Trophoblast cell (in vitro differentiated cells and primary cell): Measurements from ENCODE around the gene KIF7.

ENCODE experiments used
- DNase-seq, 2 donors: peaks; one replicate each; pipeline ENCODE4 v3.0.0-alpha.2; 2016
- H2AFZ ChIP-seq: 2 replicates; pipeline ENCODE4 v1.6.1; 2013; ENCODE audit warnings: low read length, moderate library complexity, mild to moderate bottlenecking; ENCODE audit not compliant: insufficient read depth, poor library complexity
- H2AK5ac ChIP-seq: 2 replicates; pipeline ENCODE4 v1.6.1; 2013; ENCODE audit warnings: mild to moderate bottlenecking, low read length
- H2BK120ac ChIP-seq: 2 replicates; pipeline ENCODE4 v1.6.1; 2013; ENCODE audit warnings: low read length, mild to moderate bottlenecking, moderate library complexity; ENCODE audit not compliant: insufficient read depth, poor library complexity
- H2BK12ac ChIP-seq: 2 replicates; pipeline ENCODE4 v1.6.1; 2013; ENCODE audit warnings: mild to moderate bottlenecking, low read length, moderate library complexity
- H2BK5ac ChIP-seq: 2 replicates; pipeline ENCODE4 v1.6.1; 2013; ENCODE audit warnings: low read length, low read depth, moderate library complexity, mild to moderate bottlenecking; ENCODE audit not compliant: poor library complexity
- H3K14ac ChIP-seq: 2 replicates; pipeline ENCODE4 v1.6.1; 2013; ENCODE audit warnings: mild to moderate bottlenecking, low read length
- H3K18ac ChIP-seq: 2 replicates; pipeline ENCODE4 v1.6.1; 2013; ENCODE audit warnings: mild to moderate bottlenecking, low read length
- H3K23ac ChIP-seq: 2 replicates; pipeline ENCODE4 v1.6.1; 2013; ENCODE audit warnings: low read length
- H3K27ac ChIP-seq: 2 replicates; pipeline ENCODE4 v1.5.1; 2013; ENCODE audit warnings: low read depth, mild to moderate bottlenecking, inconsistent platforms, low read length, moderate library complexity
- H3K27me3 ChIP-seq: 2 replicates; pipeline ENCODE4 v1.6.1; 2013; ENCODE audit warnings: inconsistent platforms, mild to moderate bottlenecking, low read length, moderate library complexity; ENCODE audit not compliant: insufficient read depth
- H3K36me3 ChIP-seq, 2 experiments: 1 replicate in 1 of 2; 2 replicates in 1 of 2; pipeline ENCODE4 v1.6.1; 2013; ENCODE audit warnings: low read length in 2 of 2, mild to moderate bottlenecking in 2 of 2, moderate library complexity in 1 of 2; ENCODE audit not compliant: insufficient read depth in 2 of 2, control insufficient read depth in 1 of 2
- H3K4ac ChIP-seq: 2 replicates; pipeline ENCODE4 v1.6.1; 2013; ENCODE audit warnings: low read depth, mild to moderate bottlenecking, low read length, moderate library complexity
- H3K4me1 ChIP-seq, 2 experiments: 1 replicate in 1 of 2; 2 replicates in 1 of 2; pipeline ENCODE4 v1.6.1; 2013; ENCODE audit warnings: low read length in 2 of 2, mild to moderate bottlenecking in 2 of 2, moderate library complexity in 1 of 2; ENCODE audit not compliant: insufficient read depth in 2 of 2, control insufficient read depth in 1 of 2
- H3K4me2 ChIP-seq: 2 replicates; pipeline ENCODE4 v1.6.1; 2013; ENCODE audit warnings: inconsistent platforms, mild to moderate bottlenecking, low read length, moderate library complexity
- H3K4me3 ChIP-seq: 2 replicates; pipeline ENCODE4 v1.5.1; 2013; ENCODE audit warnings: mild to moderate bottlenecking, low read depth, low read length, inconsistent platforms
- H3K79me1 ChIP-seq: one replicate; pipeline ENCODE4 v1.6.1; 2013; ENCODE audit warnings: low read length
- H3K79me2 ChIP-seq: 2 replicates; pipeline ENCODE4 v1.6.1; 2013; ENCODE audit warnings: low read length, mild to moderate bottlenecking; ENCODE audit not compliant: control insufficient read depth, insufficient read depth, poor library complexity
- H3K9ac ChIP-seq: 2 replicates; pipeline ENCODE4 v1.6.1; 2013; ENCODE audit warnings: mild to moderate bottlenecking, low read length
- H3K9me3 ChIP-seq: 2 replicates; pipeline ENCODE4 v1.6.1; 2013; ENCODE audit warnings: low read depth, mild to moderate bottlenecking, control low read depth, inconsistent platforms, low read length; ENCODE audit not compliant: insufficient read depth
- H4K12ac ChIP-seq: 2 replicates; pipeline ENCODE4 v1.6.1; 2013; ENCODE audit warnings: low read depth, mild to moderate bottlenecking, low read length, moderate library complexity
- H4K8ac ChIP-seq: 2 replicates; pipeline ENCODE4 v1.6.1; 2013; ENCODE audit warnings: low read depth, mild to moderate bottlenecking, low read length, moderate library complexity
- H4K91ac ChIP-seq: one replicate; pipeline ENCODE4 v1.6.1; 2013; ENCODE audit warnings: low read depth, mild to moderate bottlenecking, low read length, moderate library complexity
- WGBS: extraction: QIAGEN DNeasy Blood & Tissue Kit; methylation state at CpG from one replicate; pipeline ENCODE4 v1.1.7; 2013; ENCODE audit warnings: missing lambda C conversion rate; ENCODE audit not compliant: insufficient read length, insufficient coverage; ENCODE audit errors: extremely low coverage; 5-methylcytosine and 5-hydroxymethylcytosine counted together

Gene KIF7

GRCh38 chr15:89685995-89686394 lies 30.7 kb upstream of the KIF7 start:
- Histone ChIP-seq H2BK120ac (no peak overlapping the region), H2AK5ac (no peak overlapping the region), H2BK12ac (no peak overlapping the region), H2BK5ac (no peak overlapping the region), H3K4ac (no peak overlapping the region), H3K23ac (no peak overlapping the region), H3K4me2 (no peak overlapping the region), H4K12ac (no peak overlapping the region), H3K27me3 (no peaks in the 10 kb centered on the region), H3K14ac (no peak overlapping the region), H4K8ac (no peak overlapping the region), H3K79me1 (peaks cover 4% of the 10 kb centered on the region), H3K9ac (no peak overlapping the region), H3K79me2 (peaks cover 4% of the 10 kb centered on the region), H2AFZ (no peak overlapping the region), H3K4me3 (no peak overlapping the region), H3K27ac (no peak overlapping the region), H3K9me3 (no peaks in the 10 kb centered on the region), H3K36me3 (no peaks in the 10 kb centered on the region), H3K18ac (no peak overlapping the region), H3K4me1 (peaks cover 2 to 8% of the 10 kb centered on the region in 2 experiments), H4K91ac (no peak overlapping the region)
- WGBS = no CpG with 5 or more reads among the region's 2 CpGs
- no peak for DNase-seq

GRCh38 chr15:89681146-89681545 lies 25.9 kb upstream of the KIF7 start:
- Histone ChIP-seq H4K91ac (no peak overlapping the region), H3K4ac (no peak overlapping the region), H3K79me1 (no peaks in the 10 kb centered on the region), H2AFZ (no peak overlapping the region), H3K9me3 (no peaks in the 10 kb centered on the region), H3K27me3 (no peaks in the 10 kb centered on the region), H4K8ac (no peak overlapping the region), H2BK12ac (no peak overlapping the region), H3K4me2 (no peak overlapping the region), H2AK5ac (no peak overlapping the region), H3K4me1 (no peaks in the 10 kb centered on the region), H3K9ac (no peak overlapping the region), H3K14ac (no peak overlapping the region), H4K12ac (no peak overlapping the region), H3K27ac (no peak overlapping the region), H2BK120ac (no peak overlapping the region), H3K4me3 (no peak overlapping the region), H3K23ac (no peak overlapping the region), H3K79me2 (no peaks in the 10 kb centered on the region), H3K18ac (no peak overlapping the region), H3K36me3 (no peaks in the 10 kb centered on the region), H2BK5ac (no peak overlapping the region)
- DNase-seq = no peak
- WGBS = no CpG with 5 or more reads among the region's 2 CpGs

DNA sequence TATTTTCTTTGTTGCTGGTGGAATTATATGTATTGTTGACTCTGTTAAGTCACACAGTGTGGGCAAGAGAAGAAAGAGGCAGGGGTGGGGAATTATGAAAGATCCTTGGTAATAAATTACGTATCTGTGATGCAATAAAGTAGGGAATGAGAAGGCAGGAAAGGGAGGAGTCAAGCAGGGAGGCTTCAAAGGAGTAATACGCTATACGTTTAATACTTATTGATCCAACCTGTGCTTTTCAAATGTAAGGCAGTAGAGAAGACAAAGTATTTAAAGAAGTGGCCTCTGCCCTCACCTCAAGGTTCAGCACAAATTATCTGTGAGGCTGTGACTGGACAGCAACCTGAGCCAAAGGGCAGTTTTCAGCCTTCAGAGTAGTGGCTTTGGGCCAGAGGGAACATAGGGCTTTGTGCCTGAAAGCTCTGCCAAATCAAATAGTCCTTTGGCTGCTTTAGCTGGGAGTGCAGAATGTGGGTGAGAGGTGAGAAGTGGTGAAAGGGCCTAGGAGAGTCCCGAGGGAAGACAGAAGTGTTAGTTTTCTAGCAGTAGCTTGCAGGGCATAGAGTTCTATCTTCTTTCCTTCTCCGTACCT lies 25.1 kb upstream of the KIF7 start:
- H3K14ac ChIP-seq = no peak overlapping the region
- no peaks in the 10 kb centered on the region for H3K36me3 ChIP-seq
- no peaks in the 10 kb centered on the region for H3K79me2 ChIP-seq
- no peaks in the 10 kb centered on the region for H3K9me3 ChIP-seq
- WGBS = no CpG with 5 or more reads among the region's 5 CpGs
- no peak overlapping the region for H2AK5ac ChIP-seq
- H3K18ac ChIP-seq = no peak overlapping the region
- H3K9ac ChIP-seq = no peak overlapping the region
- no peak overlapping the region for H2BK120ac ChIP-seq
- no peak overlapping the region for H3K27ac ChIP-seq
- no peak overlapping the region for H2BK12ac ChIP-seq
- H4K8ac ChIP-seq = no peak overlapping the region
- no peaks in the 10 kb centered on the region for H3K79me1 ChIP-seq
- H3K4me3 ChIP-seq = no peak overlapping the region
- no peak overlapping the region for H4K91ac ChIP-seq
- H3K4me1 ChIP-seq = no peaks in the 10 kb centered on the region
- H4K12ac ChIP-seq = no peak overlapping the region
- H2AFZ ChIP-seq = no peak overlapping the region
- H3K4me2 ChIP-seq = no peak overlapping the region
- H3K23ac ChIP-seq = no peak overlapping the region
- no peak overlapping the region for H2BK5ac ChIP-seq
- H3K27me3 ChIP-seq = no peaks in the 10 kb centered on the region
- H3K4ac ChIP-seq = no peak overlapping the region
- DNase-seq = no peak

- H2AFZ ChIP-seq = no peak within 1 kb of the TSS
- no peak within 1 kb of the TSS for H3K4me3 ChIP-seq
- no peak within 1 kb of the TSS for H4K12ac ChIP-seq
- H2AK5ac ChIP-seq = no peak within 1 kb of the TSS
- H3K18ac ChIP-seq = no peak within 1 kb of the TSS
- no peak within 1 kb of the TSS for H4K8ac ChIP-seq
- DNase-seq = no peak
- no peaks in the 10 kb centered on the region for H3K4me1 ChIP-seq
- H2BK120ac ChIP-seq = no peak within 1 kb of the TSS
- H3K36me3 ChIP-seq = no peaks in the 10 kb centered on the region
- no peak within 1 kb of the TSS for H3K4me2 ChIP-seq
- no CpG with 5 or more reads among the region's 2 CpGs for WGBS
- H3K4ac ChIP-seq = no peak within 1 kb of the TSS
- no peaks in the 10 kb centered on the region for H3K27me3 ChIP-seq
- H3K27ac ChIP-seq = no peak within 1 kb of the TSS
- no peaks in the 10 kb centered on the region for H3K79me1 ChIP-seq
- no peaks in the 10 kb centered on the region for H3K79me2 ChIP-seq
- no peak within 1 kb of the TSS for H2BK5ac ChIP-seq
- H3K14ac ChIP-seq = no peak within 1 kb of the TSS
- H3K9ac ChIP-seq = no peak within 1 kb of the TSS
- no peak within 1 kb of the TSS for H2BK12ac ChIP-seq
- no peaks in the 10 kb centered on the region for H3K9me3 ChIP-seq
- H4K91ac ChIP-seq = no peak within 1 kb of the TSS
- no peak within 1 kb of the TSS for H3K23ac ChIP-seq
These were observed 23.9 kb upstream of the KIF7 start, which contains the start of gene PLIN1 for GRCh38 chr15:89679212-89679611. PLIN1 (minus strand) TSS chr15:89679367; CDS start chr15:89677489, 1,878 bp downstream.
